NCI-H1694 (cell line): ENCODE data around the gene RPS14.
"Not testable (repeated sequence)": the region's sequence is repeated elsewhere in the genome, so short reads cannot be mapped to it uniquely, and the experiment has no call there.

Source experiments
- DNase-seq: peaks from one replicate; lab custom pipeline; 2025; lab: John Stamatoyannopoulos, UW

The RPS14 gene

GRCh38 chr5:150444770-150445169 is 4.8 kb downstream of the RPS14 start:
- DNase-seq, result no peak

GRCh38 chr5:150443242-150444075 is 6.1 kb downstream of the RPS14 start:
- DNase-seq, result no peak

GRCh38 chr5:150442699-150443080 is 6.8 kb downstream of the RPS14 start:
- no peak for DNase-seq

- no peak for DNase-seq
These were observed 7.5 kb downstream of the RPS14 start for GRCh38 chr5:150441813-150442698.

- DNase-seq, result no peak
These were observed 8.4 kb downstream of the RPS14 start for GRCh38 chr5:150440948-150441812.

GRCh38 chr5:150438873-150439546 is 10.5 kb downstream of the RPS14 start:
- no peak for DNase-seq

- peak; percentile 89 for DNase-seq
These were observed 13.3 kb downstream of the RPS14 start for GRCh38 chr5:150436141-150436680.

- no peak for DNase-seq
These were observed 15.1 kb downstream of the RPS14 start for GRCh38 chr5:150434464-150434863.

DNA sequence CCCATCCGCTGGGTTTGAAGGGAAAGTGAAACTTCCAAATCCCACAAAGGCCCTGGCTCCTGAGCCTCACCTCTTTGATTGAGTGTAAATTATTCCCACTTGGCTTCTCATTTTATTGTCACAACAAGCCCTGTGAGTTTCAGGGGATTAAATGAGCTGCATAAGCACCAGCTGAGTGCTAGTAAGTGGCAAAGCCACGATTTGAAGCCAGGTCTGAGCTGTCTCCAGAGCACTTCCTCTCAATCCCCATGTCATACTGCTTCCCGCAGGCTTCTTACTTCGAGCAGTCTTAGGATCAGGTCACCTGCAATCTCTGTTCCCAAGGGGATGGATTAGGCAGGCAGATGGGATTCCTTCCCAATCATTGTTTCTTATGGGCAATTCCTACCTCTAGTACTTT is 18.0 kb downstream of the RPS14 start:
- DNase-seq, result no peak

- no peak for DNase-seq
These were observed 18.5 kb downstream of the RPS14 start for GRCh38 chr5:150431048-150431447.

DNA sequence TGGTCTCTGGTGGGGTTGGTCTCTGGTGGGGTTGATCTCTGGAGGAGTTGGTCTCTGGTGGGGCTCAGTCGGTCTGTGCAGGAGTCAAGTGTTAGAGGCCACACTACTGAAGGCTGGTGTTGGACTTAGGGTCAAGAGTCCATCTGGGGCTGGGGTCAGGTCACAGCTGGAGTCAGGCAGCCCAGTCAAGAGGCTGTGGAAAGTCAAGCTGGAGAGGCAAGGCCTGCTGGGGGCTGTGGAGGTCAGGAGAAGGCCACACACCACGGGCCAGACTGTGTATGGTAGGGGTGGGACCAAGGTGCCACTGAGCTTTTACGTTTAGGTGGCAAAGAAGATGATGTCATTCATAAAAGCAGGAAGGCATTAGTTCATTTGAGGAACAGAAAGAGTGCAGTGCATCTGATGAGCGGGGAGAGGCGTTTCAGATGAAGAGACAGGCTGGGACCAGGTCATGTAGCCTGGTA is 20.1 kb downstream of the RPS14 start:
- DNase-seq, result no peak

DNA sequence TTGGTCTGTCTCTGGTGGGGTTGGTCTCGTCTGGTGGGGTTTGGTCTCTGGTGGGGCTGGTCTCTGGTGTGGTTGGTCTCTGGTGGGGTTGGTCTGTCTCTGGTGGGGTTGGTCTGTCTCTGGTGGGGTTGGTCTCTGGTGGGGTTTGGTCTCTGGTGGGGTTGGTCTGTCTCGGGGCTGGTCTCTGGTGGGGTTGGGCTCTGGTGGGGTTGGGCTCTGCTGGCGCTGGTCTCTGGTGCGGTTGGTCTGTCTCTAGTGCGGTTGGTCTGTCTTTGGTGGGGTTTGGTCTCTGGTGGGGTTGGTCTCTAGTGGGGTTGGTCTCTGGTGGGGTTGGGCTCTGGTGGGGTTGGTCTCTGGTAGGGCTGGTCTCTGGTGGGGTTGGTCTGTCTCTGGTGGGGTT is 20.6 kb downstream of the RPS14 start:
- no peak for DNase-seq

- no peak for DNase-seq
These were observed 21.2 kb downstream of the RPS14 start for GRCh38 chr5:150428106-150428876.

DNA sequence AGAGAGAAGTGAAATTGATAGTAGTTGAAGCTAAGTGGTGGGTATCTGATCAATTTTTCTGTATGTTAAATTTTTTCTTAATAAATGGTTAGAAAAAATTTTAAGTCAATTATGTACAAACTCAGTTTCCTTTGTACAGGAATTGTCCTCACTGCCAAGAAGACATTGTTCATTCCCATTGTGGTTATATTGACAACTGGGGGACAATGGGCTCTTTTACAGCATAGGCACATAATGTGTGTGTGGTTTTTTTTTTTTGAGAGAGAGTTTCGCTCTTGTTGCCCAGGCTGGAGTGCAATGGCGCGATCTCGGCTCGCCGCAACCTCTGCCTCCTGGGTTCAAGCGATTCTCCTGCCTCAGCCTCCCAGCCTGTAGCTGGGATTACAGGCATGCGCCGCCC is 23.4 kb downstream of the RPS14 start:
- DNase-seq, result not testable (repeated sequence)

DNA sequence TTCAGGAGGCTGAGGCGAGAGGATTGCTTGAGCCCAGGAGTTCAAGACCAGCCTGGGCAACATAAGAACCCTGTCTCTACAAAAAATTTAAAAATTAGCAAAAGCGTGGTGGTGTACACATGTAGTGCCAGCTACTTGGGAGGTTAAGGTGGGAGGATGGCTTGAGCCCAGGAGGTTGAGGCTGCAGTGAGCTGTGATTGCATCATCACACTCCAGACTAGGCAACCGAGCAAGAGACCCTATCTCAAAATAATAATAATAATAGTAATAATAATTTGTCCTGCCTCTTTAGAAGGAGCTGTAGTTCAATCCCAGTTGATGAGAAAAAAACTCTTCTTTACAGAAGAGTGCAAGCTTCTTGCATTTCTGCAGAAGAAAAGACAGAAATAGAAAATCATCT is 26.8 kb downstream of the RPS14 start:
- DNase-seq, result no peak

DNA sequence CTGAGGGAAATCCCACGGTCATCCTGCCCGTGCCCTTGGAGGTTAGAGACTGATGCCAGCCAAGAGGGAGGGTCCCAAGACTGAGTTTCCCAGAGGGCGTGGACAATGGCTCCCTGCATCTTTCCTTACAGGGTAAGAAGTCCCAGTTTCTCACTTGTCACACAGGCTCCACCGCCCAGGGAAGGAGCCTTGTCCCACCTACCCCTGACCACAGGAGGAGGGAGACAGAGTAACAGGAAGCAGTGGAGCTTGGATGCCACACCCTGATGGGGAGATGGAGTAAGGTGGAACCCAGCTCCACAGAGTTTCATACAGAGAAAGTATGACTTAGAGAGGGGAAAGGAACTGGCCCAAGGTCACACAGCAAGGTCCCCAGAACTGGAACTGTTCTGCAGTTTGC is 27.5 kb downstream of the RPS14 start:
- no peak for DNase-seq

DNA sequence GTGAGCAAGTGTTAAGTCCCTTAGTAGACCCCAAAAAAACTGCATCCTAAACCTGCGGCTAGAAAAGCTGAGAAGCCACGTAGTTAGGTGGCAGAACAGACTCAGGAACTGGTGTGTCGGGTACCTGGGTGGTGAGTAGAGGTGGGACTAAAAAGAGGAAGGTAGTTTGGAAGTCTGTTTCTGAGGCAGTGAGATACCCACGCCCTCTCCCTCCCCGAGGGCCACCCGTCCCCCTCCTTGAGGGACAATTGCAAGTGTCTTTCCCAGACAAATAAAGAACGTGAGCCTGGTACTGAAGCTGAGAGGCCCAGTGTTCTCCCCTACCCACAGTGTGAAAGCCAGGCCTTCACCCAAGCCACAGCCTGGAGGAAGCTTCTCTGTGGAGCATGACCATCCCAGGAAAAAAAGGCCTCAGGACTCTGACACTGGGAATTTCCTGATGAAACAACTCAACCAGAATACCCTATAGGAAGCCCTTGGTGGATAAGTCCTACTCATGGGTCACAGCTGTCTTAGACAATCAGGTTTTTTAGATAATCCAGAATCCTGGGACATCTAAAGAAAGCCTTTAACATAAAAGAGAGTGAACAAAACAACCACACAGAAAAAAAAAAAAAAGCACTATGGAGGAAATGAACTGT is 29.8 kb downstream of the RPS14 start:
- no peak for DNase-seq

DNA sequence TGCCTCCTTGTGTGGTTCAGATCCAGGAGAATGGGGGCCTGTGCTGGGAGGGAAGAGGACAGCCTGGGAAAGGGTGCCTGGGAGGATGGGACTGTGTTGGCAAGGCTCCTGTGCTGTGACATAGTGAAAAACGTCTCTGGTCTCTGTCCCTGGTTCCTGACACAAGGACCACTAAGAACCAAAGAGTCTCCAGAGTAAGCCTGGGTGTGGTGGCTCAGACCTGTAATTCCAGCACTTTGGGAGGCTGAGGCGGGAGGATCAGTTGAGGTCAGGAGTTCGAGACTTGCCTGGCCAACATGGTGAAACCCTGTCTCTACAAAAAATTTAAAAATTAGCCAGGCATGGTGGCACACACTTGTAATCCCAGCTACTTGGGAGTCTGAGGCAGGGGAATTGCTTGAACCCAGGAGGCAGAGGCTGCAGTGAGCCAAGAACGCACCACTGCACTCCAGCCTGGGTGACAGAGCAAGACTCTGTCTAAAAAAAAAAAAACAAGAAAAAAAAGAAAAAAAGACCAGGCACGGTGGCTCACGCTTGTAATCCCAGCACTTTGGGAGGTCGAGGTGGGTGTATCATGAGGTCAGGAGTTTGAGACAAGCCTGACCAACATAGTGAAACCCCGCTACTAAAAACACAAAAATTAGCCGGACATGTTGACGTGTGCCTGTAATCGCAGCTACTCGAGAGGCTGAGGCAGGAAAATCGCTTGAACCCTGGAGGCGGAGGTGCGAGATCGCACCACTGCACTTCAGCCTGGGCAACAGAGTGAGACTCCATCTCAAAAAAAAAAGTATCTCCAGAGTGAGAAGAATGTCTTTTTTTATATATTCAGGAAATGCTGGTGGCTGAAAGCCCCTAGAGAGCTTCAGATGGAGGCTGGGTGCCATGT is 35.4 kb downstream of the RPS14 start:
- DNase-seq, result not testable (repeated sequence)
